ENCODE measurements around the gene GLB1L2. TPM values are rescaled to one million over a fixed set of nuclear protein-coding genes. Genes with fewer than 3 reads are reported as not detected.

Gene GLB1L2
- total RNA-seq, 1 donor from 2014 or later = 14.7 TPM

- H3K4me3 ChIP-seq (ENCODE audit: low read depth, low read length) = no peak overlapping the region
- TF ChIP-seq, protein P1, sequence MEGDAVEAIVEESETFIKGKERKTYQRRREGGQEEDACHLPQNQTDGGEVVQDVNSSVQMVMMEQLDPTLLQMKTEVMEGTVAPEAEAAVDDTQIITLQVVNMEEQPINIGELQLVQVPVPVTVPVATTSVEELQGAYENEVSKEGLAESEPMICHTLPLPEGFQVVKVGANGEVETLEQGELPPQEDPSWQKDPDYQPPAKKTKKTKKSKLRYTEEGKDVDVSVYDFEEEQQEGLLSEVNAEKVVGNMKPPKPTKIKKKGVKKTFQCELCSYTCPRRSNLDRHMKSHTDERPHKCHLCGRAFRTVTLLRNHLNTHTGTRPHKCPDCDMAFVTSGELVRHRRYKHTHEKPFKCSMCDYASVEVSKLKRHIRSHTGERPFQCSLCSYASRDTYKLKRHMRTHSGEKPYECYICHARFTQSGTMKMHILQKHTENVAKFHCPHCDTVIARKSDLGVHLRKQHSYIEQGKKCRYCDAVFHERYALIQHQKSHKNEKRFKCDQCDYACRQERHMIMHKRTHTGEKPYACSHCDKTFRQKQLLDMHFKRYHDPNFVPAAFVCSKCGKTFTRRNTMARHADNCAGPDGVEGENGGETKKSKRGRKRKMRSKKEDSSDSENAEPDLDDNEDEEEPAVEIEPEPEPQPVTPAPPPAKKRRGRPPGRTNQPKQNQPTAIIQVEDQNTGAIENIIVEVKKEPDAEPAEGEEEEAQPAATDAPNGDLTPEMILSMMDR (conservative IDR thresholded peaks at IDR 0.05; ENCODE audit: low read depth, low read length) = no peak
- DNase-seq (ENCODE audit: low read depth) = no peak
Measured at GRCh38 chr11:134383576-134384221, 51.9 kb downstream of the GLB1L2 start.

DNA sequence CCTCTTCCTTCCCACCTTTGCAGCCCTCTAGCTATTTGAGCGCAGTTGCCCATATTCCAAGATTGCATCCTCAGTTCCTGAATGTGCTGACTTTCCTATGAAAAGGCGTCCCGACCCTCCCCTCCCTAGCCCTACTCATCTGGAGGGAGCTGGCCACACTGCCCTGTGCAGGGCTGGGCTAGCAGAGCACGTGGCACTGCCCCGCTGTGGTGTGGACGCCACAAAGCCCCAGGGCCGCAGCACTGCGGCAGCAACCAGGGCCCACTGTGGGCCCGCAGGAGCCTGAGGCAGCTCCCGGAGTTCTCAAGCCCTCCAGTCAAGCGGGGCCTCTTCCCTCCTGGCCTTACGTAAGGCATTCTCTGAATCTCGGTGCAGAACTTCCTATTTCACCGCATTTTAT, 52.6 kb downstream of the GLB1L2 start:
- no peak for DNase-seq (ENCODE audit: low read depth)
- TF ChIP-seq, protein P1 (conservative IDR thresholded peaks at IDR 0.05; ENCODE audit: low read depth, low read length) = no peak
- H3K4me3 ChIP-seq (ENCODE audit: low read depth, low read length) = no peak overlapping the region

GRCh38 chr11:134385171-134385570, 53.4 kb downstream of the GLB1L2 start:
- H3K4me3 ChIP-seq (ENCODE audit: low read depth, low read length) = no peak overlapping the region
- TF ChIP-seq, protein P1 (conservative IDR thresholded peaks at IDR 0.05; ENCODE audit: low read depth, low read length) = no peak
- DNase-seq (ENCODE audit: low read depth) = no peak

DNA sequence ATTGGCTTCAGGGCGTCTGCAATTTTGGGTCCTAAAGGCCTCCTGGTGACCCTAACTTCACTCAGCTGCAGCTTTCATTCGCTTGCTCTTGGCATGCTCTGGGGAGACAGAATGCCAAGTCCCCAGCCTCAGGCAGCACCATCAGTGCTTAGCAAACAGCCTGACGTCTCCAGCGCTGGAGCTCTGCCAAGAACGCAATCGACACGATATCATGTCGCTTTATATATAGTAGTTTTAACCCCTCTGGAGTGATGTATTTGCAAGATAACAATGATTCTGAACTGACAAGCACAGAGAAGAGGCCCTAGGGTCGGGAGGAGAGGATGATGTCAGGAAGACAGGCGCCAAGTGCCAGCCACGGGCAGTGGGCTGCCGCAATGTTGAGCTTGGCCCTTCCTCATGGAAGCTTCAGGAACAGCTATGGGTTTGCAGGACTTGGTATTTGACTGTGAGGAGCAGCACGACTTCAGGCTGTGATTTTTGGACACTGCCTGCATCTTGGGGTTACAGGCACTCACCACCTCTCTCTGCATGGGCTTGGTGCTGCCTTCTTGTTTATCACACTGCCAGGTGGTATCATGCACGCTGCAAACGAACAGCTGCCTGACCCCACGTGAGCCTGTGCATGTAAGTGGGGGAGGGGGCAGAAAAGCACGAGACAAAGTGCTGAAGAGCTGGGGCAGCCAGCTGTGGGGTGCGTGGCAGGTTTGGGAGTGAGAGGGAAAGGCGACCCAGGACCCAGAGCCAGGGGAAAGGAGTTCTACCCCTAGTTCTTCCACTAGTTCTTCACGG, 54.2 kb downstream of the GLB1L2 start:
- TF ChIP-seq, protein P1 (conservative IDR thresholded peaks at IDR 0.05; ENCODE audit: low read depth, low read length) = no peak
- no peak overlapping the region for H3K4me3 ChIP-seq (ENCODE audit: low read depth, low read length)
- no peak for DNase-seq (ENCODE audit: low read depth)

DNA sequence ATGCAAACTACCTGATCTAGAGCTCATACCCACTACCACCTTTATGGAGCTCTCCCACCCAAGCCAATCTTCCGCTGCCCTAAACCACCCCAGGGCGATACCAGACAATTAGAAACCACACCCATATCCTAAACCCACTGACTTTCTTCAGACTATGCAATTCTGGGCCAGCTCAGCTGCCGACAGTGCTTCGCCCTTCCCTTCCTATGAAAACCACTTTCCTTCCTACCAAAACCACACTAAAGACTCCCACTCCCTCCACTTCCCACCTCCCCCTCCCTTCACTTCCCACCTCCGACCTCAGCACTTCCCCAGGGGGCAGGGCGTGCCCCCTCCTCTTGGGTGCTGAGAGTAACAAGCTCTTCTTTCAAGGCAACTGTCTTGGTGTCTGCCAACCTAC, 55.2 kb downstream of the GLB1L2 start:
- TF ChIP-seq, protein P1 (conservative IDR thresholded peaks at IDR 0.05; ENCODE audit: low read depth, low read length) = no peak
- no peak overlapping the region for H3K4me3 ChIP-seq (ENCODE audit: low read depth, low read length)
- no peak for DNase-seq (ENCODE audit: low read depth)

- DNase-seq (ENCODE audit: low read depth) = no peak
- H3K4me3 ChIP-seq (ENCODE audit: low read depth, low read length) = no peak overlapping the region
- TF ChIP-seq, protein P1 (conservative IDR thresholded peaks at IDR 0.05; ENCODE audit: low read depth, low read length) = no peak
Measured at GRCh38 chr11:134387501-134387900, 55.7 kb downstream of the GLB1L2 start.
